ENCODE data around the gene MAGOH.

GRCh38 chr1:53183095-53183990 lies 55.0 kb downstream of the MAGOH start:
- TF ChIP-seq, protein P1, sequence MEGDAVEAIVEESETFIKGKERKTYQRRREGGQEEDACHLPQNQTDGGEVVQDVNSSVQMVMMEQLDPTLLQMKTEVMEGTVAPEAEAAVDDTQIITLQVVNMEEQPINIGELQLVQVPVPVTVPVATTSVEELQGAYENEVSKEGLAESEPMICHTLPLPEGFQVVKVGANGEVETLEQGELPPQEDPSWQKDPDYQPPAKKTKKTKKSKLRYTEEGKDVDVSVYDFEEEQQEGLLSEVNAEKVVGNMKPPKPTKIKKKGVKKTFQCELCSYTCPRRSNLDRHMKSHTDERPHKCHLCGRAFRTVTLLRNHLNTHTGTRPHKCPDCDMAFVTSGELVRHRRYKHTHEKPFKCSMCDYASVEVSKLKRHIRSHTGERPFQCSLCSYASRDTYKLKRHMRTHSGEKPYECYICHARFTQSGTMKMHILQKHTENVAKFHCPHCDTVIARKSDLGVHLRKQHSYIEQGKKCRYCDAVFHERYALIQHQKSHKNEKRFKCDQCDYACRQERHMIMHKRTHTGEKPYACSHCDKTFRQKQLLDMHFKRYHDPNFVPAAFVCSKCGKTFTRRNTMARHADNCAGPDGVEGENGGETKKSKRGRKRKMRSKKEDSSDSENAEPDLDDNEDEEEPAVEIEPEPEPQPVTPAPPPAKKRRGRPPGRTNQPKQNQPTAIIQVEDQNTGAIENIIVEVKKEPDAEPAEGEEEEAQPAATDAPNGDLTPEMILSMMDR (IDR thresholded peaks at IDR 0.05) = no peak
- no peak for TF ChIP-seq POLR2A (IDR thresholded peaks at IDR 0.05)

Data from Peyer's patch (tissue), 4 donors.